KBM-7 (cell line): ENCODE results near the gene KRTAP4-16.
"Not testable (repeated sequence)": the region's sequence is repeated elsewhere in the genome, so short reads cannot be mapped to it uniquely, and the experiment has no call there.

Experiments
- DNase-seq: peaks from one replicate; pipeline ENCODE4 v3.0.0-alpha.2; 2015
- in situ Hi-C: fragments of 300-500 bp; cut with MboI; formaldehyde crosslinking; loops from 2 replicates; pipeline ENCODE4 v1.14.3; 2020; ENCODE audit warnings: low sequenced_read_pairs, low pct_unique_long_range_greater_than_20kb, mixed read lengths

Gene KRTAP4-16

DNA sequence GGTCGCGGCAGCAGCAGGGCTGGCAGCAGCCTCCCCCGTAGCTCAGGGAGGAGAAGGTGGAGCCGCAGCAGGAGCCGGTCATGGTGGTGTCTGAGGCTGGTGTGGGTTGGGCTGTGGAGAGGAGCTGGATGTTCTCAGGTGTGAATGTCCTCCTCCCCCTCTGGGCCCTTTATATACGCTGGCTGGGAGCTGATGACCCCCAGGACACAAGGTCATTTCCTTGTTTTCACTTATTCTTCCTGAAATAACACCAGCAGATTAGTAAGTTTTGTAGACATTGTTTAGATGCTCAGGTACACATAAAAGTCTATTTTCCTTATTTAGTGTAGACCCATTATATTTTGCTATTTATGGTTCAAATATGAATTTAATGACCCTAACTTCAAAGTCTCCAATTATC is 46.9 kb downstream of the KRTAP4-16 start, which contains the start of gene KRTAP2-2:
KRTAP2-2 (minus strand) TSS at position 101 of the 400 bp plus-strand sequence; CDS start at position 82, 19 bp downstream.
- in situ Hi-C loops, DNase-seq: not testable (repeated sequence)

DNA sequence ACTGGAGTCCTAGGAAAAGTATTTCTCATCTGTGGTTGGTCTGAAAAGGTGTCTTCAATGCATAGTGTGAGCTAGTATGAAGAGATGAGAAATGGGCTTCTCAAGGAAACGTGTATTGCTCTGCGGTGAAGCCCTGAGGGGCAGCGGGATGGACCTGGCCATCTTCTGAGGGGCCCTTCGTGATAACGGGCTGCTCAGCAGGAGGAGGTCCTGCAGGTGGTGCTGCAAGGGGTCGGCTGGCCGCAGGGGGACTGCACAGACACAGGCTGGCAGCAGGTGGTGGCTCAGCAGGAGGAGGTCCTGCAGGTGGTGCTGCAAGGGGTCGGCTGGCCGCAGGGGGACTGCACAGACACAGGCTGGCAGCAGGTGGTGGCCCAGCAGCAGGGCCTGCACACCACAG is 47.5 kb downstream of the KRTAP4-16 start:
- in situ Hi-C loops, result not testable (repeated sequence)

DNA sequence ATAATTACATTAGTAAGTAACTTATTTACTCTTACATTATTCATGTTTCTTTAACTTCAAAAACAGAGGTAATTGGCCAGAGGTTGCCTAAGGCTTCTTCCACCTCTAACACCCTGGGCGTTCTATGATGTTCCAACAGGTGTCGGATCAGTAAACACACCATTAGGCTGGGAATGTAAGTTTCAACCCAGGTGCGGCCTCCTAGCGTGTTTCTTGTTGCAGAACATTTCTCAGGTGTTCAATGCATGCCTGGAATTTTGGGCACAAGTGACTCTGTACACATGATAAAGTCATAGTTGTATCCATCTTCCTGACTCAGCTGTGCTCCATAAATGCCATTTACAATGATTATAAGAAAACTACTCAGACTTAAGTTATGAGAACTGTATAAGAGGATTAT is 48.0 kb downstream of the KRTAP4-16 start:
- in situ Hi-C loops, result no loop called here
- no peak for DNase-seq

More for the DNA sequence above, 47.5 kb downstream of the KRTAP4-16 start:
- not testable (repeated sequence) for DNase-seq

DNA sequence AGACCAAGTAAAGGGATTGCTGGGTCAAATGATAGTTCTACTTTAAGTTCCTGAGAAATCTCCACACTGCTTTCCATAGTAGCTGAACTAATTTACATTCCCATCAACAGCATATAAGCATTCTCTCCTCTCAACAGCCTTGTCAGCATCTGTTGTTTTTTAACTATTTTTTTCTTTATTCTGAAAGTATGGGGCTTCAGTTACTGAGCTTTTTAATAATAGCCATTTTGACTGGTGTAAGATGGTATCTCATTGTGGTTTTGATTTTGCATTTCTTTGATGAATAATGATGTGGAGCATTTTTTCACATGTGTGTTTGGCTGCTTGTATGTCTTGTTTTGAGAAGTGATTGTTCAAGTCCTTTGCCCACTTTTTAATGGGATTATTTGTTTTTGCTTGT is 49.4 kb downstream of the KRTAP4-16 start:
- no peak for DNase-seq
- in situ Hi-C loops, result no loop called here
